Ovary (tissue), 9 donors: Measurements from ENCODE around the gene EML6. TPM values are rescaled to one million over a fixed set of nuclear protein-coding genes. Genes with fewer than 3 reads are reported as not detected.

Experiments
- DNase-seq, 5 donors: peaks; one replicate each; pipeline ENCODE4 v3.0.0-alpha.2; 2019 to 2020
- H3K27ac ChIP-seq, 2 donors: fragments of 200-600 bp; one replicate each; pipeline versions ENCODE4 v1.5.1 to v1.8.0; 2019 to 2022
- H3K27me3 ChIP-seq: fragments of 200-600 bp; one replicate; pipeline ENCODE4 v1.8.0; 2022
- H3K36me3 ChIP-seq: fragments of 200-600 bp; sonication (generic); one replicate; pipeline ENCODE4 v1.5.1; 2019
- H3K4me1 ChIP-seq: one replicate; pipeline ENCODE4 v1.8.1; 2013; ENCODE audit warnings: mild to moderate bottlenecking, moderate library complexity; ENCODE audit not compliant: insufficient read depth
- H3K4me3 ChIP-seq: fragments of 200-600 bp; sonication (generic); one replicate; pipeline ENCODE4 v1.5.1; 2017
- H3K9me3 ChIP-seq, 2 donors: fragments of 200-600 bp in 1 of 2; sonication (generic) in 1 of 2; one replicate each; pipeline versions ENCODE4 v1.5.1 to v1.8.1; 2013 to 2019; ENCODE audit warnings: mild to moderate bottlenecking in 1 of 2, moderate library complexity in 1 of 2
- CTCF ChIP-seq, 3 donors: fragments of 450-650 bp in 2 of 3; fragments of 200-600 bp in 1 of 3; IDR thresholded peaks; one replicate each; pipeline versions ENCODE4 v1.5.1 to v1.8.0; 2016 to 2022; ENCODE audit warnings: antibody characterized with exemption in 3 of 3, mild to moderate bottlenecking in 1 of 3
- EP300 ChIP-seq: sonication (generic); formaldehyde crosslinking; IDR thresholded peaks from one replicate; pipeline ENCODE4 v1.6.1; 2017; ENCODE audit warnings: antibody characterized with exemption
- POLR2A ChIP-seq: fragments of 450-650 bp; IDR thresholded peaks from one replicate; pipeline ENCODE4 v1.6.1; 2017; ENCODE audit warnings: antibody characterized with exemption, mild to moderate bottlenecking, moderate library complexity
- WGBS, 3 donors: extraction: QIAGEN DNeasy Blood & Tissue Kit in 1 of 3; methylation state at CpG; one replicate each; pipeline versions ENCODE4 v1.1.5 to v1.1.7; 2013 to 2017; 5-methylcytosine and 5-hydroxymethylcytosine counted together
- intact Hi-C, 4 donors: fragments of 100-400 bp; cut with DNase I; formaldehyde crosslinking; loops; one replicate each; pipeline versions ENCODE4 v1.11.0 to v1.15.1; 2022 to 2023
- polyA plus RNA-seq, 2 donors: library from polyadenylated mRNA; stranded (reverse); fragments of 200-250 nt in 1 of 2; fragments of 350-450 nt in 1 of 2; fragmentation: Illumina TruSeq in 1 of 2; extraction: RNeasy Lipid Tissue Mini Kit (QIAGEN cat#74804) in 1 of 2; gene quantifications; one replicate each; pipeline ENCODE4 v1.2.3, GENCODE V29; 2013 to 2014
- total RNA-seq, 7 donors: library from RNA; depleted of rRNA in 2 of 7; stranded (reverse); fragments of >200 nt in 2 of 7; fragmentation: NEBNext Ultra II Directional in 3 of 7; extraction: Animal tissue kit (Norgen Biotek cat#: 25700) in 3 of 7; gene quantifications; one replicate each; pipeline versions ENCODE4 v1.1.0 to v1.2.4, GENCODE V29; 2016 to 2023
- donor health status: DM: no; HTN: no; CAD: no; lungs with moderate emphysema.
- donor health status: DM: no; HTN: no; CAD: no.
- donor health status: Bipolar disorder and iron deficiency.
- donor health status: DM: yes; HTN: yes; CAD: no.
- donor health status: DM: no; HTN: no; CAD: no.
- donor health status: DM: yes; HTN: yes; CAD: no.

Gene EML6
- total and polyA plus RNA-seq, 9 donors = 0.22 to 3.7 (median 0.48) TPM

DNA sequence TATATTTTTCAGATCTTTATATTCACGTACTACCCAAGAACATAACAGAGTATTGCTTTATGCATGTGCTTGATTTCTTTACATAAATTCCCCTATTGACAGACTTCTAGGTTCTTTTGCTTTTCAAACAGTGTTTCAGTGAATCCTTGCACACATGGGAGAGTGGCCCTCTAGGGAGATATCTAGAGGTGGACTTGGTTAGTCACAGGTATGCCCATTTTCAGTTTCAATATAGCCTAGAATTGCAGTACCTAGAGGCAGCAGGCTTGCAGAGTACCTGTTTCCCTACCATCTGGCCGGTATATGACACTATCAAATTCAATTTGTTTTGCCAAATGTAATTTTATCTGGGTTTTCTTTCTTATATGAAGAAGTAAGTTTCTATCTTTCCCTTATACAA, 36.8 kb downstream of the EML6 start:
- H3K4me3 ChIP-seq = no peak overlapping the region
- intact Hi-C loops = no loop called here
- no peak for DNase-seq
- H3K9me3 ChIP-seq = no peaks in the 10 kb centered on the region
- H3K27ac ChIP-seq = no peak overlapping the region
- no peaks in the 10 kb centered on the region for H3K27me3 ChIP-seq
- no peak for TF ChIP-seq POLR2A
- TF ChIP-seq CTCF (IDR thresholded peaks at IDR 0.05) = no peak
- TF ChIP-seq EP300 = no peak
- no peaks in the 10 kb centered on the region for H3K4me1 ChIP-seq
- H3K36me3 ChIP-seq = no peaks in the 10 kb centered on the region
- 89 to 94% (median 91%) methylated on average over 2 of the region's 2 CpGs for WGBS, 3 donors

GRCh38 chr2:54763636-54764291, 40.3 kb downstream of the EML6 start:
- no peak for DNase-seq
- Histone ChIP-seq H3K9me3 (no peaks in the 10 kb centered on the region), H3K4me3 (no peak overlapping the region), H3K27me3 (no peaks in the 10 kb centered on the region), H3K36me3 (no peaks in the 10 kb centered on the region), H3K4me1 (no peaks in the 10 kb centered on the region), H3K27ac (no peak overlapping the region)
- intact Hi-C loops = no loop called here
- WGBS, 3 donors = 73 to 76% (median 76%) methylated on average over 7 of the region's 7 CpGs
- TF ChIP-seq EP300 (no peak), CTCF (IDR thresholded peaks at IDR 0.05) (no peak), POLR2A (no peak)

DNA sequence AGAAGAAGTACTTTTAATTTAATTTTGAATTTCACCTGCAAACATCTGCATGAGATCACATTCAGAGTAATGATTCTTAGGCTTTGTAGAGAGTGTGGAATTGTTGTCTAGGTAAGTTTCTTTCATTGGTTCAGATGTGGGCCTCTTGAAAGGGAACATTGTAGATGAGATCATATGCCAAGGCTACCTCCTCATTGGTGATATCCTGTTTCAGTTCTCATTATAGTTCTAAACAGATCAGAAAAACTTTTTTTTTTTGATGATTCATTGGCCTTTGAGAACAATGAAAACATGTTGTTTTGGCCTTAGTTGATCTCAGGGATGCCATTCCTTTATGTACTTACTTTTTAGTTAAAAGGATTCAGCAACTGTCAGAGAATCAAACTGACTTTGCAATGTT, 44.5 kb downstream of the EML6 start:
- H3K27ac ChIP-seq = no peak overlapping the region
- intact Hi-C loops = no loop called here
- H3K4me3 ChIP-seq = no peak overlapping the region
- no peaks in the 10 kb centered on the region for H3K4me1 ChIP-seq
- no peak for DNase-seq
- no peaks in the 10 kb centered on the region for H3K9me3 ChIP-seq
- H3K36me3 ChIP-seq = no peaks in the 10 kb centered on the region
- H3K27me3 ChIP-seq = no peaks in the 10 kb centered on the region
- TF ChIP-seq POLR2A (no peak), EP300 (no peak), CTCF (IDR thresholded peaks at IDR 0.05) (no peak)

DNA sequence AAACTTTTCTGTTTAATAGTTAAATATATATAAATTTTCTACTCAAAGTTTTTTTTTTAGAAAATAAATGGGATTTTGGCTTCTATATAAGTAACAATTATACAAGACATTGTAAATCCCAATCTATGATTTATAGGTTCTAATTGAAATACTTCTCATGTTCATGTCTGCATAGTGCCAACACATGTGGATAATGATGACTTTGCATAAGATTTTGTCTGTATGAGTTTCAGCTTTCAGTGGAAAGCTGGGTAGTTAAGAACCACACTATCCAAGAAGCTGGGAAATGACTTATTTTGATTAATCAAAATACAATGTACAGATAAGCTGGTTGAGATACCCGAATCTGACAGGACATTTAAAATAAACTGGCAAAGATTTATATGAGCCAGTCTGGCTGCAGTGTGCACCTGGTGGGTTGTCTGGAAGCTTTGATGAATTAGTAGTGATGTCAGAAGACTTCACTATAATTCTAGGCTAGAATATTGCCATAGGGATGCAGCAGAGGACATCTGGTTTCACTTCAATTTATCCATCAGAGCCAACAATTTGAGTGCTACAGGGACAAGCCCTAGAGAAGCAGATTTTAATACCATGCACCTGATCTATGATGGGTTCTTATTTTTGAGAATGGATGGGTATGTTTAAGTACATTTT, 45.4 kb downstream of the EML6 start:
- no peak for DNase-seq
- TF ChIP-seq CTCF (IDR thresholded peaks at IDR 0.05) (no peak), EP300 (no peak), POLR2A (no peak)
- intact Hi-C loops = no loop called here
- no peaks in the 10 kb centered on the region for H3K27me3 ChIP-seq
- WGBS, 3 donors = 13 to 41% (median 29%) methylated on average over 1 of the region's 1 CpG
- H3K9me3 ChIP-seq = no peaks in the 10 kb centered on the region
- no peak overlapping the region for H3K4me3 ChIP-seq
- no peaks in the 10 kb centered on the region for H3K36me3 ChIP-seq
- no peaks in the 10 kb centered on the region for H3K4me1 ChIP-seq
- no peak overlapping the region for H3K27ac ChIP-seq
